ENCODE measurements around the gene BPIFB3. TPM values are rescaled to one million over a fixed set of nuclear protein-coding genes. Genes with fewer than 3 reads are reported as not detected.

Gene BPIFB3
- total and polyA plus RNA-seq, 2 of the 13 experiments (the other 11 are each of a cell fraction or from before 2014, with no cell fraction given) = 0.09 TPM; not detected in 1

GRCh38 chr20:33018169-33018931, 35.4 kb upstream of the BPIFB3 start (continued):
- TF ChIP-seq, protein P1, sequence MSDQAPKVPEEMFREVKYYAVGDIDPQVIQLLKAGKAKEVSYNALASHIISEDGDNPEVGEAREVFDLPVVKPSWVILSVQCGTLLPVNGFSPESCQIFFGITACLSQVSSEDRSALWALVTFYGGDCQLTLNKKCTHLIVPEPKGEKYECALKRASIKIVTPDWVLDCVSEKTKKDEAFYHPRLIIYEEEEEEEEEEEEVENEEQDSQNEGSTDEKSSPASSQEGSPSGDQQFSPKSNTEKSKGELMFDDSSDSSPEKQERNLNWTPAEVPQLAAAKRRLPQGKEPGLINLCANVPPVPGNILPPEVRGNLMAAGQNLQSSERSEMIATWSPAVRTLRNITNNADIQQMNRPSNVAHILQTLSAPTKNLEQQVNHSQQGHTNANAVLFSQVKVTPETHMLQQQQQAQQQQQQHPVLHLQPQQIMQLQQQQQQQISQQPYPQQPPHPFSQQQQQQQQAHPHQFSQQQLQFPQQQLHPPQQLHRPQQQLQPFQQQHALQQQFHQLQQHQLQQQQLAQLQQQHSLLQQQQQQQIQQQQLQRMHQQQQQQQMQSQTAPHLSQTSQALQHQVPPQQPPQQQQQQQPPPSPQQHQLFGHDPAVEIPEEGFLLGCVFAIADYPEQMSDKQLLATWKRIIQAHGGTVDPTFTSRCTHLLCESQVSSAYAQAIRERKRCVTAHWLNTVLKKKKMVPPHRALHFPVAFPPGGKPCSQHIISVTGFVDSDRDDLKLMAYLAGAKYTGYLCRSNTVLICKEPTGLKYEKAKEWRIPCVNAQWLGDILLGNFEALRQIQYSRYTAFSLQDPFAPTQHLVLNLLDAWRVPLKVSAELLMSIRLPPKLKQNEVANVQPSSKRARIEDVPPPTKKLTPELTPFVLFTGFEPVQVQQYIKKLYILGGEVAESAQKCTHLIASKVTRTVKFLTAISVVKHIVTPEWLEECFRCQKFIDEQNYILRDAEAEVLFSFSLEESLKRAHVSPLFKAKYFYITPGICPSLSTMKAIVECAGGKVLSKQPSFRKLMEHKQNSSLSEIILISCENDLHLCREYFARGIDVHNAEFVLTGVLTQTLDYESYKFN (CRISPR knock-in tag; conservative IDR thresholded peaks at IDR 0.05) = no peak
- TF ChIP-seq HNRNPLL (IDR thresholded peaks at IDR 0.05; ENCODE audit: low read depth, low read length, poor library complexity, severe bottlenecking) (peak; percentile 42), ZNF768 (CRISPR knock-in tag; IDR thresholded peaks at IDR 0.05) (0 out of 2 replicates have a peak, but pooled peaks have one; percentile 23), ZNF383 (CRISPR knock-in tag; IDR thresholded peaks at IDR 0.05; ENCODE audit: borderline replicate concordance) (0 out of 2 replicates have a peak, but pooled peaks have one; percentile 26), TCF7L2 (IDR thresholded peaks at IDR 0.05; ENCODE audit: low read depth, low read length) (no peak), HNF4A (CRISPR knock-in tag; IDR thresholded peaks at IDR 0.05) (no peak), EED (CRISPR knock-in tag; IDR thresholded peaks at IDR 0.05) (peak; percentile 68; the same call in 1 of the 2 replicates), TARDBP (CRISPR knock-in tag; IDR thresholded peaks at IDR 0.05) (0 out of 2 replicates have a peak, but pooled peaks have one; percentile 36), ELF1 (CRISPR knock-in tag; IDR thresholded peaks at IDR 0.05) (no peak), HES4 (CRISPR knock-in tag; IDR thresholded peaks at IDR 0.05; ENCODE audit: borderline replicate concordance) (no peak), ZNF687 (CRISPR knock-in tag; IDR thresholded peaks at IDR 0.05) (peak; percentile 26; the same call in 1 of the 2 replicates), NFKB2 (CRISPR knock-in tag; IDR thresholded peaks at IDR 0.05; ENCODE audit: borderline replicate concordance) (peak; percentile 42; the same call in 1 of the 2 replicates), RBM39 (IDR thresholded peaks at IDR 0.05; ENCODE audit: low read depth, low read length, poor library complexity, severe bottlenecking) (peak; percentile 31), SRSF1 (optimal IDR thresholded peaks at IDR 0.05; ENCODE audit: low read depth, low read length) (peak; percentile 69), RBM22 (optimal IDR thresholded peaks at IDR 0.05; ENCODE audit: low read length) (peak; percentile 14), HNRNPL (IDR thresholded peaks at IDR 0.05; ENCODE audit: low read depth, low read length) (peak; percentile 86), TAF15 (IDR thresholded peaks at IDR 0.05; ENCODE audit: low read depth, low read length, poor library complexity, severe bottlenecking) (peak; percentile 68)
